Fibroblast of skin of left biceps (primary cell): ENCODE measurements around the gene LIPM.

Experiments
- DNase-seq, 2 experiments: peaks; one replicate each; pipeline ENCODE4 v3.0.0-alpha.2; 2013; ENCODE audit warnings: low read depth in 2 of 2

Gene LIPM, protein sequence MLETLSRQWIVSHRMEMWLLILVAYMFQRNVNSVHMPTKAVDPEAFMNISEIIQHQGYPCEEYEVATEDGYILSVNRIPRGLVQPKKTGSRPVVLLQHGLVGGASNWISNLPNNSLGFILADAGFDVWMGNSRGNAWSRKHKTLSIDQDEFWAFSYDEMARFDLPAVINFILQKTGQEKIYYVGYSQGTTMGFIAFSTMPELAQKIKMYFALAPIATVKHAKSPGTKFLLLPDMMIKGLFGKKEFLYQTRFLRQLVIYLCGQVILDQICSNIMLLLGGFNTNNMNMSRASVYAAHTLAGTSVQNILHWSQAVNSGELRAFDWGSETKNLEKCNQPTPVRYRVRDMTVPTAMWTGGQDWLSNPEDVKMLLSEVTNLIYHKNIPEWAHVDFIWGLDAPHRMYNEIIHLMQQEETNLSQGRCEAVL

DNA sequence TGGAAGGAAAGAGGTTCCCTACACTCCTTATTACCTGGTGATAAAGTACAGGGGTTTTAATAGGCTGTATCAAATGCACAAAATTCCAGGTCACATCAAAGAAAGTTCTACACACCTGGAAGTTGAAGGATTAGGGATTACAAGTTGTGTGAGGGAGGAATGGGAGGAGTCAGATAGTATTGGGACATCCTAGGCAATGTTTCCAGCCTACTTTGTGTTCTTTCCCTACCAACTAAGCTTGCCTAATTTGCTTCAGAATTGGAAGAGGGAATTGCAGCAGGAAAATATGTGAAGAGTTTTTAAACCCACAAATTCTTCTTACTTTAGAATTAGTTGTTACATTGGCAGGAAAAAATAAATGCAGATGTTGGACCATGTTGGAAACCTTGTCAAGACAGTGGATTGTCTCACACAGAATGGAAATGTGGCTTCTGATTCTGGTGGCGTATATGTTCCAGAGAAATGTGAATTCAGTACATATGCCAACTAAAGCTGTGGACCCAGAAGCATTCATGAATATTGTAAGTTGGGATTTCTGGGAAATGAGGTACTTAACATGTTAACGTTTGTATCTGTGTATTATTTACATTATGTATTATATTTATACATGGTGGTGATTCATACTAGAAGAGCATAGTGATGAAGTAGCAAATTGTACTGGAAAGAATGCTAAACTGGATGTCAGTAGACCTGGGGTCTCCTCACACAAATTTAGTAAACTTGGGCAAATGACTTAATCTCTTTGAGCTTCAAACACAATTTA lies at the start of gene LIPM:
LIPM (plus strand) TSS at position 208 of the 763 bp plus-strand sequence; CDS start at position 375, 167 bp downstream.
- no peak for DNase-seq

DNA sequence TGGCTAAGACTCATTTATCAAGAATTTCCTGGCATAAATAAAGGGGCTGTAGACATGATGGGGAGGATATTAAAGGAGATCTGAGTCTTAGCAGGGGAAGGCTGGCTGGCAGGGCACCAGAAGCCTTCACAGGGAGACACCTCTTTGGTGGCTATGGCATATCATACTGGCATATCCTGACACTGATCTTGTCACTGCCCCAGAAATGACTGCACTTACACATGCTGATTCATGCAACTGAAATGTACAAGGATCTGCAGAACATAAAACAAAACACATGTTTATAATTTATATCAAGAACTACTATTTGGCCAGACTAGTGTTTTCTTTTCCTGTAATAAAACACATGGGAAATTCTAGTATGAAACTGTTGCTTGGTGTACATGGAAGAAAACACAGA lies 48.2 kb upstream of the LIPM start:
- DNase-seq: peak; percentile 51 to 62

- no peak for DNase-seq
Observed at GRCh38 chr10:88755753-88756152, 46.8 kb upstream of the LIPM start.

- DNase-seq: no peak
Observed at GRCh38 chr10:88756660-88757059, 45.9 kb upstream of the LIPM start.

DNA sequence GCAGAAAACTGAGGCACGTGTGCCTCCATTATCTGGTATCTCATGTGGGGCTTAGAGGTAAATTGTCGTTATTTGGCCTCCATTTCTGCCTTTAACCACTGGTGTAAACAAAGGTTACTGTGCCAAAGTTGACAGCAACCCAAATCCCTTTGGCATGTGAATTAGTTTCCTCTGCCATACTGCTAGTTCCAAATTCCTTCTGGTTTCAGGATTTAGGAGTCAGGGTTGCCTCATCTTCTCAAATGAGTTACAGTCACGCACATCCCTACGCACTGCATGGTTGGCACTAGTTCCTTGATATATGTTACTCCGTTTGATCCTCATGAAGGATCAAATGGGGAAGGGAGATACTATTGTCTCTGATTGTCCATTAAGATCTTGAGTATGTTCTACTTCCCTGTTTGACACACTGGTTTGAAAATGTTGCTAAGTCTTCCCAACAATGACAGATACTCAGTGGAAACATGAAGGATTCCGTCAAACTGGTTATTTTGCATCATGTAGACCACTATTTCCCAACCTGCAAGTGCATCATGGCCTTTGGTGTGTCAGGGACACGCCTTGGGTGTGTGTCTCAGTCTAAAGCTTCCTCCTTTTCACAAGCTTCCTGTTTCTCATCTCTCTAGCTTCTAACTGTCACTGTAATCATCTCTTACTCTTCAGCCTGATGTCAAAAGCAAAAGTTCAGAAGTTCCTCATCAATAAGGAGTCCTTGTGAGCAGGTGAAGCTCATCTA lies 43.0 kb upstream of the LIPM start, which contains the start of gene LIPN:
LIPN (plus strand) TSS at position 655 of the 736 bp plus-strand sequence. CDS start 1,386 bp downstream, outside the sequence.
- DNase-seq: no peak

- no peak for DNase-seq
Observed at GRCh38 chr10:88762906-88763305, 39.6 kb upstream of the LIPM start.

DNA sequence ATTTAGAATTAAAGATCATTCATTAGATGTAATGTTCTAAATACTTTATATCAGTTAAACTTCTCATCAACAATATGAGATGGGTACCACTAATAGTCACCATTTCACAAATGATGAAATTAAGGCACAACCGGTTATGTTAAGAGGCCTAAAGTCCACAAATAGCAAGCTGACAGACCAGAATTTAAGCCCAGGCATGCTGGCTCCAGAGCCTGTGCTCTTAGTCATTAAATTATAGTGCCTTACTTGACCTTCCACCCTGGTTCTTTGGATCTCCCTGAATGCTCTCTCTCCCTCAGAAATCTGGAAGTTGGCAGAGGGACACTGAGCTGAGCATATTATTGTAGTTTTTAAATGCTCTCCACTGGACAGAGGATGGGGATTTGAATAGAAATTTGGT lies 39.1 kb upstream of the LIPM start:
- DNase-seq: no peak

DNA sequence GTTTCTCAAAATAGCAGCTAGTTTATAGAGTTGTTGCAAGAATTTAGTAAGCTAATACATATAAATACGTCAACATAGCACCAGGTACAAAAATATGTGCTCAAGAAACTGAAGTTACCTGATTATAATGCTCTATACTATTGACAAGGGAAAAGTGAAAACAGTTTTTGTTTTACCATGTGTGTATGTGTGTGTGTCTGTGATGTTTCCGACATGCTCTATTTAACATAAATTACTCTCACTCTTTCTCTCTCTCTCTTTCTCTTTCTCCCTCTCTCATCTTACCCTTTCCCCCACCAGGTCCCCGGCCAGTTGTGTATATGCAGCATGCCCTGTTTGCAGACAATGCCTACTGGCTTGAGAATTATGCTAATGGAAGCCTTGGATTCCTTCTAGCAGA lies 38.4 kb upstream of the LIPM start:
- DNase-seq: no peak

GRCh38 chr10:88765816-88766215 lies 36.7 kb upstream of the LIPM start:
- no peak for DNase-seq

- DNase-seq: no peak
Observed at GRCh38 chr10:88769384-88769783, 33.1 kb upstream of the LIPM start.

DNA sequence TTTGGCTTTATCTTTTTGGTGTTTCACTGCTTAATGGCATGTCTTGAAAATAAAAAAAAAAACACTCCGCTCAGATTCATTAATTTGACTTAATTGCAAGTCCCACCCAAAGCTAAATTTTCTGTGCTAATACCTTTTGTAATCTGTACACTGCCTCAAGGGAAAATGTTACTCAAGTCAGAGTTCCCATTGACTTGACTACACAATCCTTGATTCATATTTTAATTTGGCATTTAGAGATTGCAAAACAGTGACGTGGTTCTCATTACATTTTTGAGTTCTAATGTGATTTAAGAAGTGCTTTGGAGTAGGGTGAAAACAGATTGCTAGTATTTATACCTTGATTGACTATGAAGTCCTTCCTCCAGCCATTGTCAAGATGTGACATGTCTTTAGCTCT lies 21.3 kb upstream of the LIPM start:
- DNase-seq: no peak

GRCh38 chr10:88782222-88782621 lies 20.3 kb upstream of the LIPM start:
- DNase-seq: no peak

DNA sequence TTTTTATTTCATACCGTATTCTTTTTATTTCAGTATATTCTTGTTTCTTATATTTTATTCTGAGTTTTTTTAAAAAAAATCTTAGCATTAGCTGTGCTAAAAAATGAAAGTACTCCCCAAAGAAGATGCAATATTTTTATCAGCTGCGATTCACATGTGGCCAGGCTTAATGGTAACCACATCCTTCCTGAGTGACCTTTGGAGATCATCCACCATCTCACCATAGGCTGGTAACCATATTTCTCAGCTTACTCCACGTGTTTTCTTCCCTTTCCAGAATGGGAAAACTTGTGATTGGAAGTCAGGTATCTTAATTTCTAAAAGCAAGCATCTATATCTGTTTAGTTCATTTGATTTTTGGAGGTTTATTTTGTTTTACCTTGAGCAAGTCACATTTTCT lies 18.8 kb upstream of the LIPM start:
- DNase-seq: no peak

GRCh38 chr10:88786032-88786770 lies 16.3 kb upstream of the LIPM start:
- no peak for DNase-seq

DNA sequence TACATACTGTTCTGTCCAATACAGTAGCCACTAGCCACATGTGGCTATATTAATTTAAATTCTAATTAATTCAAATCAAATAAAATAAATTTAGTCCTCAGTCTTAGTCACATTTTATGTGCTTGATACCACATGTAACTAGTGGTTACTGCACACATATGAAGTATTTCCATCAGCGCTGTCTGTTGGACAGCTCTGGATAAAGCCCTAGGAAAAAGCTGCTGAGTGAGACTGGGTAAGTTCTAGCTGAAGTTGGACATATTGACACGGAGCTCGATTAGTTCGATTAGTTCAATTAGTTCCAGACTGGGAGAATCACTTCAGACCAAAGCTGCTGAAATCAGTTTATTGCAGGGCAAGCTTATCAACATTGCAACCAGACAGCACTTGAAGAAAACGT lies 15.1 kb upstream of the LIPM start:
- no peak for DNase-seq

DNA sequence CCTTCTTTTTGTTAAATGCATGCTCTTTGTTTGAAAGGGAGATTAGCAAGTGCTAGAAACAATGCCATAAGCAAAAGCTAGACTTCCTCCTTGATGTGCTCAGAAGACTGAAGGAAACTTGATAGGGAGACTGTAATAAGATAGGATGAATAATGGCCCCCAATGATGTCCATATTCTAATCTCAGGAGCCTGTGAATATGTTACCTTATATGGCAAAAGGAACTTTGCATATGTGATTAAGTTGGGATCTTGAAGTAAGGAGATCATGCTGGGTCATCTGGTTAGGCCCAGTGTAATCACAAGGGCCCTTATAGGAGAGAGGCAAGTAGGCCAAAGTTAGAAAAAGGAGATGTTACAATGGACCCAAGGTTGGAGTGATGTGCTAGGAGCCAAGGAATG lies 13.6 kb upstream of the LIPM start:
- DNase-seq: no peak

- no peak for DNase-seq
Observed at GRCh38 chr10:88791924-88792323, 10.6 kb upstream of the LIPM start.

- DNase-seq: no peak
Observed at GRCh38 chr10:88792661-88793060, 9.9 kb upstream of the LIPM start.

GRCh38 chr10:88793712-88794299 lies 8.7 kb upstream of the LIPM start:
- DNase-seq: peak; percentile 15 to 20

DNA sequence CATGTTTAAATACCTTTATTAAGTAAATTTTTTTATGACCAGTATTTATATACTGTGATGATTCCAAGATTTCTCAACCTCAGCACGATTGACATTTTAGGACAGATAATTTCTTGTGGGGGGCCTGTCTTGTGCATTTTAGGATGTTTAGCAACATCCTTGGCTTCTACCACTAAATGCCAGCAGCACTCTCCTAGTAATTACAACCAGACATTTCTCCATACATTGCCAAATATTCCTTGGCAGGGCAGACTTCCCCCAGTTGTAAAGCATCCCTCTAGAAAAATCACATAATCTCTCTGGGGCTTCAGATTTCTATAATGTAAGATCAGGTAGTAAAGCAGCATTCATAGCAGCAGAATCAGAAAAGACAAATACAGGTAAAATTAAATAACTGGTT lies 7.8 kb upstream of the LIPM start:
- peak in 1 of 2 experiments; percentile 36 for DNase-seq
